Stimulated activated CD8-positive, alpha-beta memory T cell treated with anti-CD3 and anti-CD28 coated beads, Interleukin-4, amount 100 ng/mL, for 48 hours (primary cell): ENCODE measurements around the gene HPS1.
A peak's percentile ranks its signal among the peaks of the same experiment; 100 is the strongest.

Experiments used
- DNase-seq: peaks from one replicate; pipeline ENCODE4 v3.0.0-alpha.2; 2020

Gene HPS1

GRCh38 chr10:98410759-98411158, 36.0 kb downstream of the HPS1 start:
- no peak for DNase-seq

DNA sequence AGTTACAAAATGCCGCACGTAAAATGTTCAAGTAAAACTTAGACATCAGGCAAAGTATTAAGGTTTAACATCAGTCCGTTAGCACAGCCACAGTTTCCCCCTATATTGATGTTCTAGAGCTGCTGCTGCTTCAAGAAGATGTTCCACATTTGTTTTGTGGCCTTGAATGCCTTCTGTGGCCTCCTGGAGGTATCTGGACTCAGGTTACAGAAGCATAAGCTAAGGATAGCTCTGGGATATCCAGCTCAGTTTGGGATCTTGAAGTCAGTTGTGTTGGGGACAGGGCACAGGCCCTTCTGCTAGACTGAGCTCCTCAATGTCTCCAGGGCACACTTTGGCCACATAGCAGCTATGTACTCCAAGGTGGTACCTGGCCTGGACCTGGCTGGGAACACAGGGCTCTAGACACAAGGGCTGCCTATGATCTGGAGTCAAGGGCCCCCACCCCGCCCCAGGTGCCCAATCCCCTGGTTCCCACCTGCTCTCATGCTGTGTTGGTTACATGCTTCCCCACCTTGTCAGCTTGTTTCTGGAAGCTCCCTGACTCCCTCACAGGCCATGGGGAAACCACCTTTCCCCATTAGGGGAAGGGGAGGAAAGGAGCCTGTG, 36.5 kb downstream of the HPS1 start:
- DNase-seq = no peak

DNA sequence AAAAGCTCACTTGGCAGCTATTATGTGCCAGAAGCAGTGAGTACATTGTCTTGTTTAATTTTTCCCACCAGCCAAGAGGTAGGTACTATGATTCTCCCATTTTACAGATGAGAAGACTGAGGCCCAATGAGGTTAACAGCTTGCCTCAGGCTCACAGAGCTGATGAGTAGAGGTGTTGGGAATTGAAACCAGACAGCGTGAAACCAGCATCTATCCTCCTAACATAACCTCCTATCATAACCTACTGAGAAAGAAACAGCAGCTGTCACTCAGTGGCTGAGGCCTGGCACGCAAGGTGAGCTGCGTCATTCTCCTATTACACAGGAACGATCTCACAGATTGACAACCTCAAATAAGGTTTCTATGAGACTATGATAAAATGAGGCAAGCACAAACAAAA, 37.9 kb downstream of the HPS1 start:
- DNase-seq = no peak

- DNase-seq = no peak
These were observed 38.9 kb downstream of the HPS1 start for GRCh38 chr10:98407744-98408241.

GRCh38 chr10:98407017-98407743, 39.6 kb downstream of the HPS1 start:
- DNase-seq = no peak

DNA sequence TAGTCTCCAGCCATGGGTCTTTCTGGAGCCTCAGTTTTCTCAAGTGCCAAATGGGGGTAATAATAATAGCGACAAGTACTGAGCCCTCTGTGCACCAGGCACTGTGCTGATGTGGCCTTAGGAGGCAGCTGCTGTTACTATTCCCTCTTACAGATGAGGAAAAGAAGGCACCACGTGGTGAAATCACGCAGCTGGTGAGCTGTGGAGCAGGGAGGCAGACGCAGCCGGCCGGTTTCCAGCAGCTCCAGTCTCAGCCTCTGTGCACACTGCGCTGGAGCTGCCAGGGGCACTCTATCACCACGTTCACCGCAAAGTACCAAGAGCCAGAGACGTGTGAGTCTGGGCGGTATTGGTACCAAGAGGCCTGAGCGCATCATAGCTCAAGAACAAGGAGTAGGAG, 41.3 kb downstream of the HPS1 start:
- DNase-seq = no peak

GRCh38 chr10:98404571-98405359, 42.0 kb downstream of the HPS1 start:
- peak; percentile 37 for DNase-seq

- no peak for DNase-seq
These were observed 42.8 kb downstream of the HPS1 start for GRCh38 chr10:98403812-98404504.

- DNase-seq = no peak
These were observed 43.6 kb downstream of the HPS1 start for GRCh38 chr10:98402931-98403718.

DNA sequence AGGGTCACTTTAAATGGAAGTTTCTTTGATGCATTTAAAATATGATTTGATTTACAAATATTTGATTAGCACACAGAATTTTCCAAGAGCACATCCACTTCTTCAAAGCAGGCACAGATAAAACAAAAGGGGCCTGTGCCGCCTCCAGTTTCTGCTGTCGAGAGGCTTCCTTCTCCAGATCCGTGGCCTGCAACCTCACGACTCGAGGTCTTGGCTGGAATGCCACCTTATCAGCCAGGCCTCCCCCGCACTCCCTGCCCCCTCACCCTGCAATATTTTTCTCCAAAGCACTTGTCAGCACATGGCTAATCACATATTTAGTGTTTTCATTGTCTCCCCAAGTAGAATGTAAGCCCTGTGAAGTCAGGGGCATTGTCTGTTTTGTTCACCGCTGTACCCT, 44.3 kb downstream of the HPS1 start:
- DNase-seq = no peak

DNA sequence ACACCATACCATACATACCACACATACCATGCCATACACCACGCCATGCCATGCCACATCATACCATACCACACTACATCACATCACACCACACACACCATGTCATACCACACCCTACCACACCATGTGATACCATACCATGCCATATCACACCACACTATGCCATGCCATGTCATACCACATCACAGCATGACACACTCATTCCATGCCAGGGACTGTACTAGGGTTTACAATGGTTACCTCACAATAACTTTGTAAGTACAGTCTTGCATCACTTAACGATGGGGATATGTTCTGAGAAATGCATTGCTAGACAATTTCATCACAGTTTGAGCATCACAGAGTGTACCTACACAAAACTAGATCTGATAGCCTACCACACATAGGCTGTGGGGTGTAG, 46.3 kb downstream of the HPS1 start:
- no peak for DNase-seq

- no peak for DNase-seq
These were observed 47.0 kb downstream of the HPS1 start for GRCh38 chr10:98399784-98400183.

DNA sequence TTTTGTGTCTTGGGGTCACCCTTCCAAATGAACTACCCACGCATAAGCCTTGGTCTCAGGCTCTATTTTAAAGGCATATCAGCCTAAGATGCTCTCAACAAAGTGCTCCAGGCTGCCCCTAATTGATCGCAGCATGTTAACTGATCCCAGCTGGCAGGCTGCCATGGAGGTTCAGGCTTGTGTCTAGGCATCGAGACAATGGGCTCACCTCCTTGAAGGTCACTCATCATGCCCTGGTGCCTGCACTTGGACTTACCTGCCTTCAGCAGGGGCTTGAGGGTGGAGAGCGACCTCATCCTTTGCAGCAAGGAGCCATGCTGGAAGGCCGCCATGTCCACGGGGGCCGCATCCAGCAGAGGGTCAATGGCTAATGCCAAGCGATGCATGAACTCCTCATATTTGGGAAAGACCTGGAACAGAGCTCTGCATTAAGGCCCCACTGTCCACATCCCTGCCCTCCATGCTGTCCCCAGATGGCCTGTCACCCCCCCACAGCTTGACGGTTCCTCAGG, 49.6 kb downstream of the HPS1 start:
- no peak for DNase-seq

- DNase-seq = no peak
These were observed 50.4 kb downstream of the HPS1 start for GRCh38 chr10:98396096-98397063.

DNA sequence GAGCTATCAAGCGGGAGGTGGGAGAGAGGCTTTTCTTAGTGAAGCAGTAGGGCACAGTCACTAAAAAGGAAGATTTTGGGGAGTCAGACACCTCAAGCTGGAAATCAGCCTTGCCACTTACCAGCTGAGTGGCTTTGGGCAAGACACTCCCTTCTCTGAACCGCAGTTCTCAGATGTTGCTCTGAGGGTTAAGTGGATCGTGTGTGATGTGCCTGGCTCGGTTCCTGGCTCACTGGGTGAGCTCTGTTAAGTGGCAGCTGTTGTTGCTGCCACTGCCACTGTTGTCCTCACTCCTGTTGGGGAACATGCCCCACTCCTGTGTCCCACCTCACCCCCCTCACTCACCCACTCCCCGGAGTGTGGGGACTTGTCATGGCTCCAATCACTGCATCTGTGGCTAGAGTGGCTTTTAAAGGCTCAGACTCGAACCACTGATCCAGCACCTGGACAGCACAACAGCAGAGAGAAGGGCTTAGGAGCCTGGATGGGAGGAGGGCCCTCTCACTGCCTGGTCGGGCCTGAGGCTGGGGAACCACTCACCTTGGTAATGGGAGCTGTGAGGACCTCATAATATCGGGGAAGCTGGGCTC, 51.8 kb downstream of the HPS1 start:
- DNase-seq = no peak

DNA sequence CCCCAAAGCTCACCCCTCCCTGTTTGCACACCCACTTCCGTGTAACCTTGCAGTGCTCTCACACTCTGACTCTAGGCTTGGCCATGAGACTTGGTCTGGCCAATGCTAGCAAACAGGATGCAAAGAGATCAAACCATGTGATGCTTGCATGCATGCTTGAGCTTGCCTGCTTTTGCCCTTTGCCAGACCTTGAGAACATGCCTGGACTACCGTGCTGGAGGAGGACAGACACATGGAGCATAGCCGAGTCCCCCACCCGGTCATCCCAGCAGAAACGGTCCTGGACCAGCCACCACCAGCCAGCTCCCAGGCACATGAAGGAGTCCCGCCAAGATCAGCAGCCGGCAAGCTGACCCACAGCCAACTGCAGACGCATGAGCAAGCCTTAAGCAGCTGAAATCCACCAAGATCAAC, 55.1 kb downstream of the HPS1 start:
- no peak for DNase-seq

DNA sequence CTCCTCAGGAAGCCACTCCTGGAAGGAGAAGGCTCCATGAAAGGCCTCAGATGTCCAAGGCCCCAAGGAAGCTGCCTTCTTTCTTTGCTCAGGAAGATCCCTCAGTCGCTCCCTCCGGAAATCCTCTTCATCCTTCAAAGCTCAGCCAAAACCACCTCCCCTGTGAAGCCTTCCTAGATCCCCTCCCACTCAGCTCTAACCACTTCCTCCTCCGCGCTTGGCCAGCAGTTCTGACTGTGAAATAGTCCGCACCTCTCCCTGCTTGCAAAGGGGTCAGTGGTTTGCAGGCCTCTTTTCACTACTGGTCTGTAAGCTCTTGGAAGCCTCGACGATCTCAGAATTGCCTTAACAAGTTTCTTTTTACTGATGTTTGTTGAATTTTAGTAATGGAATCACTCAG, 55.7 kb downstream of the HPS1 start:
- DNase-seq = no peak

DNA sequence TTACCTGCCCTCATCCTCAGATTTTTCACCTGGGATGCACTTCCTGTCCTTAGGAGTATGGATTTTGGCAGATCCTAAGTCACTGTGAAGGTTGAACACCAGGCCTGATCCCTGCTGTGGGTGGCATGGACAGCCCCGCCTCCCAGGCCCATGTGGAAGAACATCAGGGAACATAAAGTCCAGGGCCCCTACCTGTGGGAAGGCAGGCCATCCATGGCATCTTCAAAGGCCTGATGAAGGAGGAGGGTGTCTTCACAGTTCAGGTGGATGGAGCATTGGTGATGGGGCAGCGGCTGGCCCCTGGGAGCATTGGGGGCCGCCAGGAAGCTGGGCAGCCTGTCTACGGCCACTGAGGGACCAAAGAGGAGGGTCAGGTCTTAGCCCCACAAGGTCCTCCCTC, 56.3 kb downstream of the HPS1 start:
- DNase-seq = no peak

DNA sequence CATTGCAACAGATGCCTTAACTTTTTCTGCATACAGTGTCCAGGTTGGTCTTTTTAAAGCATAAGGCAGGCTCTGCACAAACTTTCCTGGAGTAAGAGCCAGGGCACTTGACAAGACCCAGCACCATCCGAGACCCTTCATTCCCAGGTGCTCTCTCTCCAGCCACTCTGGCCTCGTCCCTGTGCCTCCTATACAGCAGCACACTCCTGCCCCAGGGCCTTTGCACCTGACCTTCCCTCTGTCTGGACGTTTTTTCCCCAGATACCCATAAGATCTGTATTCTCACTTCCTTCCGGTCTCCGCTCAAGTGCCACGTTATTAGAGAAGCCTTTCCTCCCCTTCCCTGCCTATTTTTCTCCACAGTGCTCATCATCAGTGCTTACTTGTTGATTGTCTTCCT, 57.3 kb downstream of the HPS1 start:
- no peak for DNase-seq

DNA sequence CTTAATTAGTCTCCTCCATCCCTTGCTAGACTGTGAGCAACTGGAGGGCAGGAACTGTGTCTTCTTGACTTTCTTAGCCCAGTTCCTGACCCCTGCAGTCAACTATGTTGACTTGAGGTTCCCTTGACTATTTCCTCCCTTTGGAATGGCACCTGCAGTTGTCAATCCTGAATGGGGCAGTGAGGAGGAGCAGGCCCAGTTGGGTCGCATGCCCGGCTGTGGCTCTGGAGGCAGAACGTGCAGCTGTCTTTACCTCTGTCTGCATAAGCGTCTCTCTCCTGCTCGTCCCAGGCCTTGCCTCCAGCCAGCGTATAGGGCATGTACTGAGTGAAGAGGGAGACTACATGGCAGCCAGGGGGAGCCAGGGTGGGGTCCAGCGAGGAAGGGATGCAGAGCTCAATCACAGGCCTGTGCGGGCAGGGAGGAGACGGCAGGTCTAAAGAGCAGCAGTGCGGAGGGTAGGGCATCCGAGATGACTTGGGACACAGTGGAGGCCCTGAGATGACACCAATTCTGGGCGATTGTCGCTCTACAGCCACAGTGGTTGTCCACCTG, 58.6 kb downstream of the HPS1 start:
- DNase-seq = no peak
